Spleen (tissue), 7 donors: Measurements from ENCODE around the gene TMEM203.

Experiments used
- POLR2A ChIP-seq, 3 donors: fragments of 450-650 bp; IDR thresholded peaks; one replicate each; pipeline ENCODE4 v1.5.1; 2017; ENCODE audit warnings: antibody characterized with exemption in 3 of 3, mild to moderate bottlenecking in 1 of 3
- POLR2AphosphoS5 ChIP-seq, 3 donors: sonication (generic); formaldehyde crosslinking; IDR thresholded peaks; one replicate each; pipeline ENCODE4 v1.5.1; 2017; ENCODE audit warnings: antibody characterized with exemption in 3 of 3
- TF ChIP-seq, protein P1 (sequence below), 11 experiments: fragments of 200-600 bp in 7 of 11; fragments of 450-650 bp in 4 of 11; sonication (generic) in 4 of 11; IDR thresholded peaks in 8 of 11; conservative IDR thresholded peaks in 3 of 11; 1 replicate in 7 of 11; 2 replicates in 4 of 11; pipeline versions ENCODE4 v1.4.0 to v1.8.0; 2016 to 2021; ENCODE audit warnings: antibody characterized with exemption in 11 of 11, inconsistent platforms in 4 of 11, mild to moderate bottlenecking in 1 of 11
- donor health status: DM: no; HTN: no; CAD: no; lungs with moderate emphysema.
- donor health status: DM: no; HTN: no; CAD: no.
- donor health status: DM: no; HTN: no; CAD: no.

DNA sequence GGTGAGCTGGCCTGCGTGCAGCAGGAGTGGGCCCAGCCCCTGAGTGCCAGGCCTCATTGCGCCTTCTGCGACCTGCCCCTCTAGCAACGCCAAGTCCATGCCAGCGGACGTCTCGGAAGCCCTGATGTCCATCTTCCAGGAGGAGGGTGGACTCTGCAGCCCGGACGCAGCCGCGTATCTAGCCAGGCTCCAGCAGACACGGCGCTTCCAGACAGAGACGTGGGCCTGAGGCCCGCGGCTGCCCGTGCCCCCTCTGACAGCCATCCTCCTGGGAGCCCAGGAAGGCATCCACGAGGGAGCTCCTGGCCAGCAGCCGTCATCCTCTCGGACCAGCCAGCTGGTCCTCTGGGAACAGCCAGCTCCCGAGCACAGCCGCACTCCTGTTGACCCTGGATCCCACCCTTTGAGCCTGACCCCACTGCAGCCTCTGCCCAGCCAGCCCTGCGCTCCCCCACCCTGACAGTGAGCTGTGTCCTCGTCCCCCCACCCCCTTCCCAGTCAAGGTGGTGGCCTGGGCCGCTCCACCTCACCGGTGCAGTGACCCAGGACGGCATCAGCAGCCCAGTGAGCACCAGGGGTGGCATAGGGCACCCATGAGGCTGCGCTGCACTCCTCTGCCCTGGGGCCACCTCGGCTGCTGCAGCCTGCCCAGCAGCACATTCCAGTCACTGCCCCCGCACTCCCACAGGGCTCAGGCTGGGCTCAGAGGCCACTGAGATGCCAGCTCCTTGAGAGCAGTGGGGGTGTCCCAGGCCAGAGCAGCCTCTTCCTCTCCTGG, 10.9 kb upstream of the TMEM203 start:
- TF ChIP-seq POLR2A (IDR thresholded peaks at IDR 0.05) (no peak), POLR2AphosphoS5 (IDR thresholded peaks at IDR 0.05) (peak in 2 of 3 donors; percentile 14 to 31)
- TF ChIP-seq, protein P1, sequence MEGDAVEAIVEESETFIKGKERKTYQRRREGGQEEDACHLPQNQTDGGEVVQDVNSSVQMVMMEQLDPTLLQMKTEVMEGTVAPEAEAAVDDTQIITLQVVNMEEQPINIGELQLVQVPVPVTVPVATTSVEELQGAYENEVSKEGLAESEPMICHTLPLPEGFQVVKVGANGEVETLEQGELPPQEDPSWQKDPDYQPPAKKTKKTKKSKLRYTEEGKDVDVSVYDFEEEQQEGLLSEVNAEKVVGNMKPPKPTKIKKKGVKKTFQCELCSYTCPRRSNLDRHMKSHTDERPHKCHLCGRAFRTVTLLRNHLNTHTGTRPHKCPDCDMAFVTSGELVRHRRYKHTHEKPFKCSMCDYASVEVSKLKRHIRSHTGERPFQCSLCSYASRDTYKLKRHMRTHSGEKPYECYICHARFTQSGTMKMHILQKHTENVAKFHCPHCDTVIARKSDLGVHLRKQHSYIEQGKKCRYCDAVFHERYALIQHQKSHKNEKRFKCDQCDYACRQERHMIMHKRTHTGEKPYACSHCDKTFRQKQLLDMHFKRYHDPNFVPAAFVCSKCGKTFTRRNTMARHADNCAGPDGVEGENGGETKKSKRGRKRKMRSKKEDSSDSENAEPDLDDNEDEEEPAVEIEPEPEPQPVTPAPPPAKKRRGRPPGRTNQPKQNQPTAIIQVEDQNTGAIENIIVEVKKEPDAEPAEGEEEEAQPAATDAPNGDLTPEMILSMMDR (IDR thresholded peaks at IDR 0.05 in 8 of 11, conservative IDR thresholded peaks at IDR 0.05 in 3 of 11): no peak
